C4-2B (cell line): Measurements from ENCODE around the gene CDR2.
A peak's percentile ranks its signal among the peaks of the same experiment; 100 is the strongest.

Source experiments
- H3K27ac ChIP-seq: fragments of 450-650 bp; 2 replicates; pipeline ENCODE4 v1.5.1; 2017
- ZFX ChIP-seq: fragments of 450-650 bp; IDR thresholded peaks from 2 replicates; pipeline ENCODE4 v1.6.1; 2017
- TF ChIP-seq, protein P1 (sequence below): fragments of 450-650 bp; conservative IDR thresholded peaks from 2 replicates; pipeline ENCODE4 v1.5.1; 2017; ENCODE audit warnings: mild to moderate bottlenecking

Gene CDR2

DNA sequence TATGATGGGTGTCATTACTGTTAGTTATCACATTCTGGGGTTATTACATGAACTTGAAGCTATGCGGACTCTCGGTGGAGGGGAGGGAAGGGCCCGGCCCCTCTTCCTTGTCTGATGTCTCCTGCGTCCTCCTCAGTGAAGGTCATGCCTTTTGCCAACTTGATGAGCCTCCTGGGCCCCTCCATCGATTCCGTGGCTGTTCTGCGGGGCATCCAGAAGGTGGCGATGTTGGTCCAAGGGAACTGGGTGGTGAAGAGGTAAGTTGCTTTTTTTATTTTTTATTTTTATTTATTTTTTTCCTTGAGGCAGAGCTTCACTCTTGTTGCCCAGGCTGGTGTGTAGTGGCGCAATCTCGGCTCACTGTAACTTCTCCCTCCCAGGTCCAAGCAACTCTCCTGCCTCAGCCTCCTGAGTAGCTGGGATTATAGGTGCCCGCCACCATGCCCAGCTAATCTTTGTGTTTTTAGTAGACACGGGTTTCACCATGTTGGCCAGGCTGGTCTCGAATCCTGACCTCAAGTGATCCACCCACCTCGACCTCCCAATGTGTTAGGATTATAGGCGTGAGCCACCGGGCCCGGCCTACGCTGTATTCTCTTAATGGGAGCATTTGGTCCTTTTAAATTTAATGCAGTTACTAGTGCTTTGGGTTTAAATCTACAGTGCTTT lies 55.6 kb downstream of the CDR2 start:
- TF ChIP-seq, protein P1, sequence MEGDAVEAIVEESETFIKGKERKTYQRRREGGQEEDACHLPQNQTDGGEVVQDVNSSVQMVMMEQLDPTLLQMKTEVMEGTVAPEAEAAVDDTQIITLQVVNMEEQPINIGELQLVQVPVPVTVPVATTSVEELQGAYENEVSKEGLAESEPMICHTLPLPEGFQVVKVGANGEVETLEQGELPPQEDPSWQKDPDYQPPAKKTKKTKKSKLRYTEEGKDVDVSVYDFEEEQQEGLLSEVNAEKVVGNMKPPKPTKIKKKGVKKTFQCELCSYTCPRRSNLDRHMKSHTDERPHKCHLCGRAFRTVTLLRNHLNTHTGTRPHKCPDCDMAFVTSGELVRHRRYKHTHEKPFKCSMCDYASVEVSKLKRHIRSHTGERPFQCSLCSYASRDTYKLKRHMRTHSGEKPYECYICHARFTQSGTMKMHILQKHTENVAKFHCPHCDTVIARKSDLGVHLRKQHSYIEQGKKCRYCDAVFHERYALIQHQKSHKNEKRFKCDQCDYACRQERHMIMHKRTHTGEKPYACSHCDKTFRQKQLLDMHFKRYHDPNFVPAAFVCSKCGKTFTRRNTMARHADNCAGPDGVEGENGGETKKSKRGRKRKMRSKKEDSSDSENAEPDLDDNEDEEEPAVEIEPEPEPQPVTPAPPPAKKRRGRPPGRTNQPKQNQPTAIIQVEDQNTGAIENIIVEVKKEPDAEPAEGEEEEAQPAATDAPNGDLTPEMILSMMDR = peak; percentile 81
- no peak for TF ChIP-seq ZFX
- no peak overlapping the region for H3K27ac ChIP-seq

GRCh38 chr16:22317625-22318024 lies 56.8 kb downstream of the CDR2 start:
- no peak overlapping the region for H3K27ac ChIP-seq
- no peak for TF ChIP-seq ZFX
- TF ChIP-seq, protein P1 = no peak

GRCh38 chr16:22317001-22317530 lies 57.4 kb downstream of the CDR2 start:
- no peak overlapping the region for H3K27ac ChIP-seq
- TF ChIP-seq ZFX = no peak
- TF ChIP-seq, protein P1 = no peak

DNA sequence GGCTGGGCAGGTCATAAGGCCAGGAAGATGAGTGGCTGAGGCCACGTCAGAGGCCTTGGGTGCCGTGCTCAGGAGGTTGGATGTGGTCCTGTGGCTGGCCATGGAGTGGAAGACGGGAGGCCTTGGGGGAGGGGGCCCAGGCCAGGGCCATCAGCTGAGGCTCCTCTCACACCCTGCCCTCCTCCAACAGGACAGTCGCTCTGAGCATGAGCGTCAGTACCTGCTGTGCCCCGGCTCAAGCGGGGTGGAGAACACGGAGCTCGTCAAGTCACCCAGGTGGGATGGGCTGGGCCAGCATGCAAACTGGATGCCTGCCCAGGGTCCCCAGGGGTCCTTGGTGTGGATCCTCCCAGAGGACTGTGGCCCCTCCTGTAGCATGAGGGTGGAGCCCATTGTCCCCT lies 58.0 kb downstream of the CDR2 start:
- no peak for TF ChIP-seq ZFX
- TF ChIP-seq, protein P1 = no peak
- H3K27ac ChIP-seq = no peak overlapping the region

DNA sequence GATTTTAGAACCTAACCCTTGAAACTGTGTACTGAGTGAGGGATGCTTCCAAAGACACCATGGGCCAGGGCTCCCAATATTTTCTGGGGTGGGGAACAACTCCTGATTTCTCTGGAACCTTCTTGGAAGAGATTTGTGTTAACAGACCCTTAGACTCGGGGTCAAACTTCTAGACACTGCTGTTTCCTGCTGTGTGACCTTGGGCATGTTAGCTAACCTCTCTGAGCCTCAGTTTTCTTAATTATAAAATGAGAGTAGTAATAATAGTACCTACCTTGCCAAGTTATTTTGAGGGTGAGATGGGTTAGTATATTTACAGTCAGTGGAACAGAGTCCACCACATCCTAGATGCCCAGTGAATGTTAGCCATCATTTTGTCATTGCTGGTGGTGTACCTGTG lies 58.4 kb downstream of the CDR2 start:
- TF ChIP-seq, protein P1 = no peak
- TF ChIP-seq ZFX = no peak

DNA sequence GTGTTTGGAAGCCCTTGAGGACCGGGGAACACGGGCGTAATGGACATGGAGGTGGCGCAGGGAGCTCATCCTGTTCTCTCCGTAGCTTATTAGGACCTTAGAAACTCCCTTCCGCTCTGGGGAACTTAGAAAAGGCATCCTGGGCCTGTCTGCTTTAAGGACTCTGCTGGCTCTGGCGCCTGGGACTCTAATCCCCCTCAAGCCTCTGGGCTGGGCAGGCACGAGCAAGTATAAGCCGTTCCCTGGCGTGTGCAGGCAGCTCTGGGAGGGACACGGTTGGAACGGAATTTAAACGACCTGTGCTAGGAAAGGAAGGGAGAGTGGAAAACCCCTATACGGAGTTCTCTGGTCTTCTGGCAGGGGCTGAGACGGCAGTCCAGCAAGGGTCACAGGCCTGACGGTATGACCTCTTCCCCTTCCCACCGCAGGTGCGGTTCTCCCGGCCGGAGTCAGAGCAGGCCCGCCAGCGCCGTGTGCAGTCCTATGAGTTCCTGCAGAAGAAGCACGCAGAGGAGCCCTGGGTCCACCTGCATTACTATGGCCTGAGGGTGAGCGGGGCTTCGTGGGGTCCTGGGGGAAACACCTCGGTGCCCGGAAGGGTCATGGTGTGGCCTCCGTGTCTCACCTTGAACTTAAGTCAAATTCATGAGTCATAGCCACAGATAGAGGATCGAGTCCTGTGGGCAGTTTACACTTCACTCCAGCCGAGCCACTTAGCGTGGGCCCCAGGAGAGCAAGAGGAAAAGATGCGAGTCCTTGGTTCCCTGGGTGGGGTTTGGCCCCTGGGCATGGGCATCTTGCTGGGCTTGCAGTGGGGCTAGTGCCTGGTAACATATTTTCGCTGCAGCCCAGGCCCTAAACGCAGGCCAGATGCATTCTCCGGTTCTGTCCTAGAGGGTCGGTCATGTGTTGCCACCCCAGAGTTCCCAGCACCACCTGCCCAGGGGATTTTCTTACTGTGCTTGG lies 59.5 kb downstream of the CDR2 start:
- TF ChIP-seq, protein P1 = no peak
- TF ChIP-seq ZFX = no peak
- H3K27ac ChIP-seq = no peak overlapping the region

More for the DNA sequence above, 58.4 kb downstream of the CDR2 start:
- H3K27ac ChIP-seq = no peak overlapping the region

DNA sequence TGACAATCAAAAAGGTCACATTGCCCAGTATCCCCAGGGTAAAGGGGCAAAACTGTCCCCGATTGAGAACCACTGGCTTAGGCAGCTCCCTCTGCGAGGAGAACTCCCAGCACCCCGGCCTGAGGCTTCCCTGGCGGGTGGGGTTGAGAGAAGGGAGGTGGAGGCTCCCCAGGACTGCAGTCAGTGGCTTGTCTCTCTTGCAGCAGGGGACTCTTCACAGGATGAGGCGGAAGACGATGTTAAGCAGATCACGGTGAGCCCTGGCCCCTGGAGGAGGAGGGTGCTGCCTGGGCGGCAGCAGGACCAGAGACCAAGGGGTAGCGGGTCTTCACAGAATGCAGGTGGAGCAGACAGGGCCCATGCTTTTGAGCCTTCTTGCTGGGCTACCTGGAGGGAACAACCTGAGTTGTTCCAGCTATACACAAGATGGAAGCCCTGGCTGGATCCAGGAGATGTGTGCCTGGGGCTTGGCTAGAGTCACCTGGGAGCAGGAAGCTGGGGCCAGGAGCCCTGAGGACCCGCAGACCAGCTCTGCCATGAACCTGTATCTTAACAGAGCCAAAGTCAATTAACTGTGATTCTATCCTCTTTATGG lies 60.4 kb downstream of the CDR2 start:
- TF ChIP-seq ZFX = no peak
- TF ChIP-seq, protein P1 = no peak
- no peak overlapping the region for H3K27ac ChIP-seq
